8988T (cell line): Measurements from ENCODE around the gene IFNAR2.
"Not testable (repeated sequence)": the region's sequence is repeated elsewhere in the genome, so short reads cannot be mapped to it uniquely, and the experiment has no call there.

Experiments
- DNase-seq: peaks from one replicate; pipeline ENCODE4 v3.0.0; 2011

Gene IFNAR2

DNA sequence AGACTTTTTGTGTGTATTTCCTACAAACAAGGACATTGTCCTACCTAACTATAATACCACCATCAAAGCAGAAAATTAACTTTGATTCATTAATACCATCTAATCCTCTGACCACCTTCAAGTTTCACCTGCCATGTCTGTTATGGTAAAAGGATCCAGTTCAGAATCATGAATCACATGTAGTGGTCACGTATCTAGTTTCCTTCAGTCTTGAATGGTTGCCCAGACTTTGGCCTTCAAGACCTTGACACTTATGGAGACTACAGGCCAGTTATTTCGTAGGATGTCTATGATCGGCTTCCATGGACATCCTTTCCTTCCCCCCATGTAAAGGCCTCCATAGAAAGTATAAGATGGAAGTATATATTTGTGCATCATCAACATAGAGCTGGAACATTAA lies 10.4 kb upstream of the IFNAR2 start:
- DNase-seq = no peak

DNA sequence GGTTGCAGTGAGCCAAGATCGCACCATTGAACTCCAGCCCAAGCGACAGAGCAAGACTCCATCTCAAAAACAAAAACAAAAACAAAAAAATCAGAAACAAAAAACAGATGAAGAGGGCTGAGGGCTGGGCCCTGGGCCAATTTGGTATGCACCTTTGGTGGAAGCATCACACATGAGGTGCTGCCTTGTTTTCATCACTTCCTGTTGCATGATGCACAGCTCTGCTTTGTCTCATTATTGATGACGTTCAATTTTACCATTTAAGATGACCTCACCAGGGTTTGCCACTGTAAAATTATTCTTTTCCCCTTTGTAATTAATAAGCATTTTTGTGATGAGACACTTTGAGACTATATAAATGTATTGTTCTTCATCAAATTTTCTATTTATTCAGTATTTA lies 9.8 kb upstream of the IFNAR2 start:
- no peak for DNase-seq

DNA sequence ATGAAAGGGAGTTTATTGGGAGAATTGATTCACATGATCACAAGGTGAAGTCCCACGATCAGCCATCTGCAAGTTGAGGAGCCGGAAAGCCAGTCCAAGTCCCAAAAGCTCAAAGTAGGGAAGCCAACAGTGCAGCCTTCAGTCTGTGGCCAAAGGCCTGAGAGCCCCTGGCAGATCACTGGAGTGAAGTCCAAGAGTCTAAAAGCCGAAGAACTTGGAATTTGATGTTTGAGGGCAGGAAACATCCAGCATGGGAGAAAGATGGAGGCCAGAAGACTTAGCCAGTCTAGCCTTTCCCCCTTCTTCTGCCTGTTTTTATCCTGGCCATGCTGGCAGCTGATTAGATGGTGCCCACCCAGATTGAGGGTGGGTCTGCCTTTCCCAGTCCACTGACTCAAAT lies 4.4 kb upstream of the IFNAR2 start:
- DNase-seq = not testable (repeated sequence)

DNA sequence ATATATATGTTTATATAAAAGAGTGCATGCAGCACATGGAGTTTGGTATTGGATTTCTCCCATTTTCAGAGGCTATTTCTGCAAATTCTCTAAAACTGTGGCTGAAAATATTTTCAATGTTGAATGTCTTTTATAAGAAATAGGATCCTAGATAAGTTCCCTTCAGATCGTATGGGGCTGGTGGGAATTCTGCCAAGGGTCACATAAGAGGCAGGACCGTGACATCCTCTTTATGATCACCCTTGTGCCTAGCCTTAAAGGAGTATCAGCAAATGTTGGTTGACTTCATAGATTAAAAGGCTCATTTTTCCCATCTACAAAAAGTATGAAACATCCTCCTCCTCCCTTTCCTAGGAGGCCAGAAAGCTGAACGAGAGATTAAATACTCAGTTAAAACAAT lies 1.3 kb upstream of the IFNAR2 start:
- DNase-seq = no peak

DNA sequence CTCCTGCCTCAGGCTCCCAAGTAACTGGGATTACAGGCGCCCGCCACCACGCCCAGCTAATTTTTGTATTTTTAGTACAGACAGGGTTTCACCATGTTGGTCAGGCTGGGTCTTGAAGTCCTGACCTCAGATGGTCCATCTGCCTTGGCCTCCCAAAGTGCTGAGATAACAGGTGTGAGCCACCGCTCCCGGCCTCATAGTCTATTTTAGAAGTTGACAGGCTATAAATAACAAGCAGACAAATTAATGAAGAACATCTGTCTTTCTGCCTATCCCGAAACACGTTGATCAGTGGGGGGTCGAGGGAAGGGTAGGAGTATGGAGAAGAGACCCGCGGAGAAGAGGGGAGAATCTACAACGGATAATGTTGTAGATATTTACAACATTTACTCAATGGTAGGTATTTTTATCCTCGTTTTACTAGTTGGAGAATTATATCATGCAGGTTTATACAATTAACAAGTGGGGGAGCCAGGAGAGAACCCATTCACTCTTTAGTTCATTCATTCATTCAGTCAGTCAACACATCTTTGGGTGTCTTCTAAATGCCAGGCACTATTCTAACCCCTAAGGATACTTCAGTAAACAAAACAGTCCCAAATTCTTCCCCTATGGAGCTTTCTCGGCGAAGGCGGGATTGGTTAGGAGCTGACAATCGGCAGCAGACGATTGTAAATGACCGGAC lies 497 bp upstream of the IFNAR2 start:
- no peak for DNase-seq

DNA sequence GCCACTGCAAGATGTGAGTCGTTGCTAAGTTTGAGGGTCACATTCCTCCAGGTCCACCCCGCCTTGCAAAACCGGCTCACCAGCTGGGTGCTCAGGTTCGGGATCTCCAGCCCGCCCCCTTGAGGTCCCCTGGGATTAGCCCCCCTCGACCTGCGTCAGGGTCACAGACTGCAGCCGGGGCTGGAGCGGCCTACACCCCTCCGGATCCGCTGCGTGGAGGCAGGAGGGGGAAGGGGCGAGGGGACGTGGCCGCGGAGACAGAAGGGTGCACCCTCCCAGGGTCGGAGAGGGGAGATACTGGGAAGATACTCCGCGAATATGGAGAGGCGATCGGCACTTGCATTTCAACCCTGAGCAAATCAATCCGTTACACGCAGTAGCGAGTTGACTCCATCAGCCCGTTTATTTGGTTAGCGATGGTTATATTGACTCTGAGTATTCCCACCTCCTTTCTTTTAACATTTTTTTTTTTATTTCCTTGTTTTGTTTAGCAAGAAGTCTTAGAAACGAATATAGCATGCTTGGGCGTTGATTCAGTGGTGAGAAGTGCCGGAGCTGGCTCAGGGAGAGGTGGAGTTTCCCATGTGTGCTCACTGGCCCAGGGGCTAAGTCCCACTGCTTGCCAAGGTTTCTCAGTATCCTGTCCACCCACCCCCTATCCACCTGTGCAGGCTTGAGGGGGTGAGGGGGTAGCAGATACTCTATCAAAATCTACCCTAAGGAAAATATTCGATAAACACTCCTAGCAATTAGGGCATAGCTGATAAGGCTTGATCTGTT lies 997 bp downstream of the IFNAR2 start:
- no peak for DNase-seq

DNA sequence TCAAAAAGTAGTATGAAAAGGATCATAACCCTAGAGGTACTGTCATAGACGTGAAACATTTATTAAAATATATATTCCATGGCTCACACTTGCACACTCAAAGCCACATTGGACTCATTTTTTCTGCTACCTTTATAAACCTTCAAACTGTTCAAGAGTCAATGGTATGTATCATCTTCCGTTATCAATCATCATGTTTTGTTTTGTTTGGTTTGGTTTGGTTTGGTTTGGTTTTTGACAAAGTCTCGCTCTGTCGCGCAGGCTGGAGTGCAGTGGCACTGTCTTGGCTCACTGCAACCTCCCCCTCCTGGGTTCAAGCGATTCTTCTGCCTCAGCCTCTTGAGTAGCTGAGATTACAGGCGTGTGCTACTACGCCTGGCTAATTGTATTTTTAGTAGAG lies 1.8 kb downstream of the IFNAR2 start:
- no peak for DNase-seq

DNA sequence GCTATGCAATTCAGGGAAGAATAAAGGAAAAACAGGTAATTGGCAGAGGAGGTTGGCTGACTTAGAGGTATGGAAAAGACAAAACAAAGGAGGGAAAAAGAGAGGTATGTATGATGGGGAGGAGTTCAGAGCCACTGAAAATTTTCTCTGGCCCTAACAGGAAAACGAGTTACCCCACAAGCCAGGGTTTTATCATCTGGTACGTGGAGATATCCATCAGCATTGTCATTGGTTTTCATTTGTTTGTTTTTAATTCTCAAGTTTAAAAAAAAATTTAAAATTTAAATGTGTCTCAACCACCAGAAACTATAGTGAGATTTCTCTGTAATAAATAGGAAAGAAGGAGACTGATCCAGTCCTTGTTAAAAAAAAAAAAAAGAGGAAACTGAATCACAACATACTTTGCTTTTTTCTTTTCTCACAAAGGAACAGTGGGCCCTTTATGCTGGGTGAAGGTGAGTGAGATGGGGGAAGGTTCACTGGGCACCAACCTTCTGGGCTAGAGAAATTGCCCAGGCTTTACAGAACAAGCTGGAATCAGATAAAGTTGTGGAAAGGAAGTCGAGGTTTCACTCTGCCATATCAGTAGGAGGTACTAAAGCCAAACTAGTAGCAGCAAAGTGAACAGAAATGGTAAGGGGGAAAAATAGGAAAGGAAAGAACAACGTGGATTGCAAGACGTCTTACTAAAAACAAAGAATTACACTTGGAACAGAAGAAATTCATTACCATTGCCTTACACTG lies 2.7 kb downstream of the IFNAR2 start:
- DNase-seq = no peak

DNA sequence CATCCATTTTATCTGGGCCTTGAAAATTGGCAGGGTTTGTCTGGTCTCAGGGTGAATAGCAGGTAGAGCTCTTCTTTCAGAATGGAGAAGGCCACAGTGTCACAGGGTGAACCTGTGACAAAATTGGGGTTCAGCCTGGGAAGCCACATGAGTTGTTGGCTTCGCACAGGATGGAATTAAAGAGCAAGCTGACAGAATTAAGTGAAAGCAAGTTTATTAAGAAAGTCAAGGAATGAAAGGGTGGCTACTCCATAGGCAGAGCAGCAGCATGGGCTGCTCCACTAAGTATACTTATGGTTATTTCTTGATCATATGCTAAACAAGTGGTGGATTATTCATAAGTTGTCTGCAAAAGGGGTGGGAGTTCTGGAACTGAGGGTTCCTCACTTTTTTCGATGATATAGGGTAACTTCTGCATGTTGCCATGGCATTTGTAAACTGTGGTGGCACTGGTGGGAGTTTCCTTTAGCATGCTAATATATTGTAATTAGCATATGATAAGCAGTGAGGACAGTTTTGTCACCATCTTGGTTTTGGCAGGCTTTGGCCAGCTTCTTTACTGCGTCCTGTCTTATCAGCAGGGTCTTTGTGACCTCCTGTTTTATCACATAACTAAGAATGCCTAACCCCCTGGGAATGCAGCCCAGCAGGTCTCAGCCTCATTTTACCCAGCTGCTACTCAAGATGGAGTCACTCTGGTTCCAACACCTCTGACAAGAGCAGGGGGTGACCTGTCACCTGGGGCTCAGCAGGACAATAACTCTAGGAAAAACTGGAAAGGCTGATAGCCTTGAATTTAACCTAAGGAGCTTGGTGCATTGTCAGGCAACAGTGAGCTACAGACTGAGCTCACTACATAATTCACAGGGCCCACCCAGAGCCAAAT lies 5.1 kb downstream of the IFNAR2 start:
- DNase-seq = no peak

DNA sequence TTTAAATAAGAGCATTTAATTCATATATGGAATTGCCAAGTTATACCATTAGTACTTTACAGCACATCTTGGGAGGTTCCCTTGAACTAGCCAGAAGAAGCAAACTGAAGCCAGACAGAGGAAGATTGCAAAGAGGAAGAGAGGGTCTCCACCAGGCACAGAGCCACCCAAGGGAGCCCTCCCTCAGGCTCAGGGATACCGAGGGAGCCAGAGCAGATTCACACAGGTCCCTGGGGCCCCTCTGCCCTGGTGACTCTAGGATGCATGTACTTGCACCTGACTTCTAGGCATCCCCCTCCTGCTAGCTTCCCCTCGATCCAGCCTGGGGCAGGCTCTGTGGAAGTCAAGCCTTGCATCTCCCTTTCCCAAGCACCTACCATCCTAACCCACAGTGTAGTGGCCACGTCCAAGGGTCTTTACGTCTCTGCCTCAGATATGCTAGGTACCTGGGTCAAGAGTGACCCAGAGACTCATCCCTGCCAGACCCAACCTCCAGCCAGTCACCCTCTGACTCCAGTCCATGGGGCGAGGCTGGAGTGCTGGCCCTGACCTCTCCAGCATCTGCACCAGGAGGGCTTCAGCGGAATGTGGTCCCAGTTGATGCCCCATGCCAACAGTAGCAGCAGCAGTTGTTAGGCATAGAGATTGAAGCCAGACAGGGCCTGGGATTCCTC lies 6.4 kb downstream of the IFNAR2 start:
- DNase-seq = no peak

DNA sequence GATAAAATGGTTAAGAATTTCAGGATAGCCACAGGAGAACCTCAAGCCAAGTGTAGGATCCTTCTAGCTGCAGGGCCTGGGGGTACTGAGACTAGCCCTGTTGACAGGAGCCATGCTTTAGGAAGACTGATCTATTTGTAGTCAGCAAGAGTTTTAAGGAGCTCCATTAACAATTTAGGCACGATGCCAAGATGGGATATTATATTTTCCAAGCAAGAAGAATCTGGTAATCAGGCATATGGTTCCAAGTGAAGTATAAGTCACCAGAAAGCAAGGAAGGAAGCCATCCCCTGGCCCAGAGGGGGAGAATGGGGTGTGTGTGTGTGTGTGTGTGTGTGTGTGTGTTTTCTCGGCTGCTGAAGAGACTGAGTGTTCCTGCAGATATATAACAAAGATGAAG lies 7.0 kb downstream of the IFNAR2 start:
- no peak for DNase-seq

DNA sequence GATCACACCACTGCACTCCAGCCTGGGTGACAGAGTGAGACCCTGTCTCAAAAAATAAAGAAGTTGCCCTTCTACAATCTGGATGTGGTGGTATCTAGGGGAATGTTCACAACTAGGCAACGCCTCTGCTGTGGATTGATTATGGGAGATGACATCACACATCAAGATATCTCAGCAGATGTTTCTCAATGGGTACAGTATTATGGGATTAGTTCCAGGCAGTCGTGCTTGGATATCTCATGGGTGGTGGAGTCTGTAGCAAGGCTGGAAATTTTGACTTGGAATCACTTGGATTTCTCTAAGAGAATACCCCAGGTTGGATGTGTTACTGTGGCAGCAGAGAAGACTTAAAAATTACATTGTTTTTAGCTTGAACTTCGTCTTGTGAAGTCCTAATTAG lies 7.7 kb downstream of the IFNAR2 start:
- no peak for DNase-seq

DNA sequence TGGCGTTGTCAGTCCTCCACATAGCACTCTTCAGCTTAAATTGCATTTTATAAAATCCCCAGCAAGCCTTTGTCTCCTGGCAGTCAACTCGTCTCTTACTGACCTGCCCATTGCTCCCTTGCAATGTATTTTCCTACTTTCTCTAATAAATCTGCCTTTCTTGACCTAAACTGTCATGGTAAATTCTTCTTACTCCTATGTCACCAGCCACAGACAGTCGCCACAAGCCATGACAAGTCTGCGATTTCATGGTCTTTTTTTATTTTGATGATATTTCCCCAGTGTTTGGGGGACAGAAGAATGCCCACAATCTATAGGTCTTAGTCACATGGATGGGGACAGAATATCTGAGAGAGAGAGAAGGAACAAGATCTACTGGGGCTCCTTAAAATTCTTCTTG lies 8.4 kb downstream of the IFNAR2 start:
- DNase-seq = no peak

DNA sequence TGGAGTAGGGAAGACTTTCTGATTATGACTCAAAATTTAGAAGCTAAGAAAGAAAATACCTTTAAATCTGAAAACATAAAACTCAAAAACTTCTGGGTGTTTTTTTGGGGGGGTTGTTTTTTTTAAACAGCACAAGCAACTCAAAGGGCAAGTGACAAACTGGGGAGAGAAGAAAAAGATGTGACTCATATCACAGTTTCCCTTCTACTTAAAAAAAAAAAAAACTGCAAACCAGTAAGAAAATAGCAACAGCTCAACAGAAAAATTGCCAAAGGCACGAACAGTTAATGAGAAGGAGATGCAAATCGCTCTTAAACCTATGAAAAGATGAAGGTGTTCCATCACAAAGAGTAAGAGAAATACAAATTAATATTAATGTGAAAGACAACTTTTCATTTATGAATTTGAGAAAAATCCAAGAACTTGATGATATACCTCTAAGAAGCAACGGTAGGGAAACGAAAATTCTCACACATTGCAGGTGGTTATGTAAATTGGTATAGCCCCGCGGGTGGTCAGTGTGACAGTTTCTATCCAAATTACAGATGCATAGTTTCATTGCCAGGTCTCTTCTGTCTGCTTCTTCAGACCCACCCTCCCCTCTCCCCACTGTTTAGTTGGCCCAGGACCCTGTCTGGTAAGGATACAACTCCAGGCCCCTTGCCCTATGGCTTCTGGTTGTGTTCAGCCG lies 9.0 kb downstream of the IFNAR2 start:
- no peak for DNase-seq

DNA sequence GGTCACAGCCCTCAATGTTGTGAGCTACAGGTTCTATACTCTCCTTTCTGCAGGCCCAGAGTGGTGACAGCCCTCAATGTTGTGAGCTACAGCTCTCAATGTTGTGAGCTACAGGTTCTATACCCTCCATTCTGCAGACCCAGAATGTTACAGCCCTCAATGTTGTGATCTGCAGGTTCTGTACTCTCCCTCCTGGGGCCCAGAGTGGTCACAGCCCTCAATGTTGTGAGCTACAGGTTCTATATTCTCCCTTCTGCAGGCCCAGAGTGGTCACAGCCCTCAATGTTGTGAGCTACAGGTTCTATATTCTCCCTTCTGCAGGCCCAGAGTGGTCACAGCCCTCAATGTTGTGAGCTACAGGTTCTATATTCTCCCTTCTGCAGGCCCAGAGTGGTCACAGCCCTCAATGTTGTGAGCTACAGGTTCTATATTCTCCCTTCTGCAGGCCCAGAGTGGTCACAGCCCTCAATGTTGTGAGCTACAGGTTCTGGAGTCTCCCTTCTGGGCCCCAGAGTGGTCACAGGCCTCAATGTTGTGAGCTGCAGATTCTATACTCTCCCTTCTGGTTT lies 9.9 kb downstream of the IFNAR2 start:
- not testable (repeated sequence) for DNase-seq

DNA sequence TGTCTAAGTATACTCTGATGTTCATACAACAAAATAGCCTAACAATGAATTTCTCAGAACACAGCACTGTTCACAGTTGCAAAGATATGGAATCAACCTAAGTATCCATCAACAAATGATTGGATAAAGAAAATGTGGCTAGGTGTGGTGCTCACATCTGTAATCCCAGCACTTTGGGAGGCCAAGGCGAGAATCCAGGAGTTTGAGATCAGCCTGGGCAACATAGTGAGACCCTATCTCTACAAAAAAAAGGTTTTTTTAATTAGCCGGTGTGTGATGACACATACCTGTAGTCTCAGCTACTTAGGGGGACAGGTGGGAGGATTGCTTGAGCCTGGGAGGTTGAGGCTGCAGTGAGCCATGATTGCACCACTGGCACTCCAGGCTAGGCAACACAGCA lies 10.7 kb downstream of the IFNAR2 start:
- no peak for DNase-seq

DNA sequence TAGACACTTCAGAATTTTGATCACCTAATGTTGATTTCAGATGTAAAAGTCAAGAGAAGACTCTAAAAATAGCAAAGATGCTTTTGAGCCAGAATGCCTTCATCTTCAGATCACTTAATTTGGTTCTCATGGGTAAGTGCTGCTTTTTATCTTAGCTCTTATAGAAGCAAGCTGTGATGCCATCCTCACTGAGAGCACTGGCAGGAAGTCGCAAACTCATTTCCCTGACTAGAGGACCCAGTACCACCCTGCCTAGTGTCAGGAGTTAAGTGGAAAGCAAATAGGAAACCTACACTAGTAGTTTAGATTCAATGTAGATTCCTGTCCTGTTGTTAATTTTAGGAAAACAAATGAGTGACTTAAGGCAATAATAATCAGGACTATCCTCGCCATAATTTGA lies 12.1 kb downstream of the IFNAR2 start:
- DNase-seq = no peak

DNA sequence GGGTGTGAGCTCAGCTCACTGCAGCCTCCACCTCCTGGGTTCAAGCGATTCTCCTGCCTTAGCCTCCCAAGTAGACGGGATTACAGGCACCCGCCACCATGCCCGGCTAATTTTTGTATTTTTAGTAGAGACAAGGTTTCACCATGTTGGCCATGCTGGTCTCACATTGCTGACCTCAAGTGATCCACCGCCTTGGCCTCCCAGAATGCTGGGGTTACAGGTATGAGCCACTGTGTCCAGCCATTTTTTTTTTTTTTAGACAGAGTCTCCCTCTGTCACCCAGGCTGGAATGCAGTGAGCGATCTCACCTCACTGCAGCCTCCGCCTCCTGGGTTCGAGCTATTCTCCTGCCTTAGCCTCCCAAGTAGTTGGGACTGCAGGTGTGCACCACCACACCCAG lies 13.1 kb downstream of the IFNAR2 start:
- DNase-seq = not testable (repeated sequence)

DNA sequence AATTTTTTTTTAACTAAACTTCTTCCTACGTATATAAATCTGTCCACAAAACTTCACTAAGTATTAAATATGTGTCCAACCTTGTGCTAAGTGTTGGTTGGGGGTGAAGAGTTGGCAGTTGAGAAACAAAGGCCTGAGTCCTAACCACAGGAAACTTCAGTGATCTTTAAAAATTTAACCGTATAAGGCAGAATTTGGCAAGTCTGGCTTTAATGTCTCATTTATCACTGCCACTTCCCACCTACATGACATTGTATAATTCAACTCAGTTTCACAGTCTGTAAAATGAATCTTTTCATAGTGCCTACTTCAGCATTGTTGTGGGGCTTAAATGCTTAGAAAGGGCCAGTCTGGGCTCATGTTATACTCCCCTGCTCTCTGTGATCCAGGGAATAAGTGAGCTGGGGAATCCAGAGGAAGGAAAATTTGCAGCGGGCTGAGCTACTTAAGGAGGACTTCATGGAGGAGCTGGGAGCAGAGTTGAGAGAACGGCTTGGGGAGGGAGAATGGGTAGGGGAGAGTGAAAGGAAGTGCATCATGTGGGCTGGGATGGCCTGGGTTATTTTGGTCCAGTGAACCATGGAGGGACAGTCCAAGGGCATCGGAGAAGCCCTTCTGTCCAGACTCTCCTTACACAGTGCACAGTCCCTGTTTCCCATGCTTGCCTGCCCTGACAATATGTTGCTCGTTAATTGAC lies 14.5 kb downstream of the IFNAR2 start:
- no peak for DNase-seq

DNA sequence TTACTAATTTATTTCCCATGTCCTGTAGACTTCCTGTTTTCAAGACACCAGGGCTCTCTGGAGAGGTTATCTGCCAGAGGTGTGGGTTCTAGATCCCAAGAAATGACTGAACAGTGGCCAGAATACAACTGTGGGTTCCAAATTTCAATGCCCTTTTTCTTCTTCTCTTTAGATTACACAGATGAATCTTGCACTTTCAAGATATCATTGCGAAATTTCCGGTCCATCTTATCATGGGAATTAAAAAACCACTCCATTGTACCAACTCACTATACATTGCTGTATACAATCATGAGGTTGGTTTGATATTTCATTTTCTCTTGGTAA lies 15.0 kb downstream of the IFNAR2 start:
- no peak for DNase-seq
